ENCODE measurements around the gene CIDEA. TPM values are rescaled to one million over a fixed set of nuclear protein-coding genes. Genes with fewer than 3 reads are reported as not detected.

CIDEA gene
- polyA plus RNA-seq, 1 donor, result not detected

GRCh38 chr18:12283666-12284065 lies 29.5 kb downstream of the CIDEA start:
- Histone ChIP-seq H3K4me3 (ENCODE audit: low read length) (no peak overlapping the region), H3K36me3 (ENCODE audit: control insufficient read depth, insufficient read depth, low read length) (no peaks in the 10 kb centered on the region), H3K27me3 (ENCODE audit: control insufficient read depth, insufficient read depth, low read length) (peaks cover 33% of the 10 kb centered on the region), H3K4me1 (ENCODE audit: control insufficient read depth, insufficient read depth, low read length) (peaks cover 12% of the 10 kb centered on the region), H3K27ac (ENCODE audit: low read length) (no peak overlapping the region), H3K9me3 (ENCODE audit: control insufficient read depth, low read depth, low read length) (peaks cover 5% of the 10 kb centered on the region)
- no peak for DNase-seq
- no CpG with 5 or more reads among the region's 1 CpG for WGBS (ENCODE audit: insufficient coverage, low lambda C conversion rate)

GRCh38 chr18:12287131-12287681 lies 33.0 kb downstream of the CIDEA start:
- peaks cover 7% of the 10 kb centered on the region for H3K4me1 ChIP-seq (ENCODE audit: control insufficient read depth, insufficient read depth, low read length)
- peaks cover 48% of the 10 kb centered on the region for H3K27me3 ChIP-seq (ENCODE audit: control insufficient read depth, insufficient read depth, low read length)
- peak in 1 of 2 donors; percentile 25 for DNase-seq
- no CpG with 5 or more reads among the region's 37 CpGs for WGBS (ENCODE audit: insufficient coverage, low lambda C conversion rate)
- no peak overlapping the region for H3K27ac ChIP-seq (ENCODE audit: low read length)
- H3K36me3 ChIP-seq (ENCODE audit: control insufficient read depth, insufficient read depth, low read length), result no peaks in the 10 kb centered on the region
- peak overlapping the region; percentile 43 for H3K4me3 ChIP-seq (ENCODE audit: low read length)
- H3K9me3 ChIP-seq (ENCODE audit: control insufficient read depth, low read depth, low read length), result peaks cover 5% of the 10 kb centered on the region

GRCh38 chr18:12287684-12288402 lies 33.7 kb downstream of the CIDEA start:
- Histone ChIP-seq H3K27me3 (ENCODE audit: control insufficient read depth, insufficient read depth, low read length) (peaks cover 46% of the 10 kb centered on the region), H3K9me3 (ENCODE audit: control insufficient read depth, low read depth, low read length) (peaks cover 5% of the 10 kb centered on the region), H3K27ac (ENCODE audit: low read length) (no peak overlapping the region), H3K4me3 (ENCODE audit: low read length) (peak overlapping the region; percentile 43), H3K36me3 (ENCODE audit: control insufficient read depth, insufficient read depth, low read length) (no peaks in the 10 kb centered on the region), H3K4me1 (ENCODE audit: control insufficient read depth, insufficient read depth, low read length) (peaks cover 7% of the 10 kb centered on the region)
- no CpG with 5 or more reads among the region's 41 CpGs for WGBS (ENCODE audit: insufficient coverage, low lambda C conversion rate)
- DNase-seq, result peak; percentile 42 to 66

- H3K9me3 ChIP-seq (ENCODE audit: control insufficient read depth, low read depth, low read length), result peaks cover 5% of the 10 kb centered on the region
- no peaks in the 10 kb centered on the region for H3K36me3 ChIP-seq (ENCODE audit: control insufficient read depth, insufficient read depth, low read length)
- H3K27ac ChIP-seq (ENCODE audit: low read length), result no peak overlapping the region
- peak overlapping the region; percentile 43 for H3K4me3 ChIP-seq (ENCODE audit: low read length)
- peaks cover 45% of the 10 kb centered on the region for H3K27me3 ChIP-seq (ENCODE audit: control insufficient read depth, insufficient read depth, low read length)
- no CpG with 5 or more reads among the region's 10 CpGs for WGBS (ENCODE audit: insufficient coverage, low lambda C conversion rate)
- H3K4me1 ChIP-seq (ENCODE audit: control insufficient read depth, insufficient read depth, low read length), result peaks cover 7% of the 10 kb centered on the region
- DNase-seq, result no peak
These were observed 34.2 kb downstream of the CIDEA start for GRCh38 chr18:12288403-12288755.

GRCh38 chr18:12290086-12290485 lies 35.9 kb downstream of the CIDEA start:
- H3K9me3 ChIP-seq (ENCODE audit: control insufficient read depth, low read depth, low read length), result peaks cover 5% of the 10 kb centered on the region
- no peak overlapping the region for H3K27ac ChIP-seq (ENCODE audit: low read length)
- peaks cover 7% of the 10 kb centered on the region for H3K4me1 ChIP-seq (ENCODE audit: control insufficient read depth, insufficient read depth, low read length)
- H3K27me3 ChIP-seq (ENCODE audit: control insufficient read depth, insufficient read depth, low read length), result peaks cover 40% of the 10 kb centered on the region
- WGBS (ENCODE audit: insufficient coverage, low lambda C conversion rate), result no CpG with 5 or more reads among the region's 2 CpGs
- no peak overlapping the region for H3K4me3 ChIP-seq (ENCODE audit: low read length)
- DNase-seq, result no peak
- no peaks in the 10 kb centered on the region for H3K36me3 ChIP-seq (ENCODE audit: control insufficient read depth, insufficient read depth, low read length)

- DNase-seq, result no peak
- H3K27ac ChIP-seq (ENCODE audit: low read length), result no peak overlapping the region
- no peaks in the 10 kb centered on the region for H3K36me3 ChIP-seq (ENCODE audit: control insufficient read depth, insufficient read depth, low read length)
- peaks cover 41% of the 10 kb centered on the region for H3K27me3 ChIP-seq (ENCODE audit: control insufficient read depth, insufficient read depth, low read length)
- no CpG with 5 or more reads among the region's 6 CpGs for WGBS (ENCODE audit: insufficient coverage, low lambda C conversion rate)
- H3K9me3 ChIP-seq (ENCODE audit: control insufficient read depth, low read depth, low read length), result peaks cover 5% of the 10 kb centered on the region
- peaks cover 7% of the 10 kb centered on the region for H3K4me1 ChIP-seq (ENCODE audit: control insufficient read depth, insufficient read depth, low read length)
- H3K4me3 ChIP-seq (ENCODE audit: low read length), result no peak overlapping the region
These were observed 37.0 kb downstream of the CIDEA start for GRCh38 chr18:12291161-12291560.

GRCh38 chr18:12291690-12292089 lies 37.5 kb downstream of the CIDEA start:
- Histone ChIP-seq H3K36me3 (ENCODE audit: control insufficient read depth, insufficient read depth, low read length) (no peaks in the 10 kb centered on the region), H3K9me3 (ENCODE audit: control insufficient read depth, low read depth, low read length) (peaks cover 5% of the 10 kb centered on the region), H3K4me1 (ENCODE audit: control insufficient read depth, insufficient read depth, low read length) (peaks cover 7% of the 10 kb centered on the region), H3K4me3 (ENCODE audit: low read length) (no peak overlapping the region), H3K27ac (ENCODE audit: low read length) (no peak overlapping the region), H3K27me3 (ENCODE audit: control insufficient read depth, insufficient read depth, low read length) (peaks cover 40% of the 10 kb centered on the region)
- no CpG with 5 or more reads among the region's 14 CpGs for WGBS (ENCODE audit: insufficient coverage, low lambda C conversion rate)
- DNase-seq, result no peak

- peaks cover 19% of the 10 kb centered on the region for H3K27me3 ChIP-seq (ENCODE audit: control insufficient read depth, insufficient read depth, low read length)
- DNase-seq, result no peak
- H3K36me3 ChIP-seq (ENCODE audit: control insufficient read depth, insufficient read depth, low read length), result no peaks in the 10 kb centered on the region
- no peaks in the 10 kb centered on the region for H3K4me1 ChIP-seq (ENCODE audit: control insufficient read depth, insufficient read depth, low read length)
- H3K9me3 ChIP-seq (ENCODE audit: control insufficient read depth, low read depth, low read length), result no peaks in the 10 kb centered on the region
- no peak overlapping the region for H3K27ac ChIP-seq (ENCODE audit: low read length)
- no peak overlapping the region for H3K4me3 ChIP-seq (ENCODE audit: low read length)
- WGBS (ENCODE audit: insufficient coverage, low lambda C conversion rate), result no CpG with 5 or more reads among the region's 11 CpGs
These were observed 39.7 kb downstream of the CIDEA start for GRCh38 chr18:12293831-12294230.

GRCh38 chr18:12295389-12296086 lies 41.4 kb downstream of the CIDEA start:
- no peaks in the 10 kb centered on the region for H3K4me1 ChIP-seq (ENCODE audit: control insufficient read depth, insufficient read depth, low read length)
- DNase-seq, result no peak
- no peaks in the 10 kb centered on the region for H3K9me3 ChIP-seq (ENCODE audit: control insufficient read depth, low read depth, low read length)
- no peak overlapping the region for H3K27ac ChIP-seq (ENCODE audit: low read length)
- WGBS (ENCODE audit: insufficient coverage, low lambda C conversion rate), result no CpG with 5 or more reads among the region's 18 CpGs
- H3K4me3 ChIP-seq (ENCODE audit: low read length), result no peak overlapping the region
- no peaks in the 10 kb centered on the region for H3K36me3 ChIP-seq (ENCODE audit: control insufficient read depth, insufficient read depth, low read length)
- peaks cover 9% of the 10 kb centered on the region for H3K27me3 ChIP-seq (ENCODE audit: control insufficient read depth, insufficient read depth, low read length)

GRCh38 chr18:12296087-12296403 lies 41.9 kb downstream of the CIDEA start:
- no peaks in the 10 kb centered on the region for H3K4me1 ChIP-seq (ENCODE audit: control insufficient read depth, insufficient read depth, low read length)
- 60% methylated on average over 1 of the region's 3 CpGs for WGBS (ENCODE audit: insufficient coverage, low lambda C conversion rate)
- no peak overlapping the region for H3K27ac ChIP-seq (ENCODE audit: low read length)
- H3K36me3 ChIP-seq (ENCODE audit: control insufficient read depth, insufficient read depth, low read length), result no peaks in the 10 kb centered on the region
- H3K9me3 ChIP-seq (ENCODE audit: control insufficient read depth, low read depth, low read length), result no peaks in the 10 kb centered on the region
- H3K27me3 ChIP-seq (ENCODE audit: control insufficient read depth, insufficient read depth, low read length), result peaks cover 9% of the 10 kb centered on the region
- DNase-seq, result no peak
- H3K4me3 ChIP-seq (ENCODE audit: low read length), result no peak overlapping the region
